ENCODE data around the gene DLG1. TPM values are rescaled to one million over a fixed set of nuclear protein-coding genes. Genes with fewer than 3 reads are reported as not detected.

The DLG1 gene
- total and polyA plus RNA-seq, 2 donors: 37.6 to 40.4 TPM

DNA sequence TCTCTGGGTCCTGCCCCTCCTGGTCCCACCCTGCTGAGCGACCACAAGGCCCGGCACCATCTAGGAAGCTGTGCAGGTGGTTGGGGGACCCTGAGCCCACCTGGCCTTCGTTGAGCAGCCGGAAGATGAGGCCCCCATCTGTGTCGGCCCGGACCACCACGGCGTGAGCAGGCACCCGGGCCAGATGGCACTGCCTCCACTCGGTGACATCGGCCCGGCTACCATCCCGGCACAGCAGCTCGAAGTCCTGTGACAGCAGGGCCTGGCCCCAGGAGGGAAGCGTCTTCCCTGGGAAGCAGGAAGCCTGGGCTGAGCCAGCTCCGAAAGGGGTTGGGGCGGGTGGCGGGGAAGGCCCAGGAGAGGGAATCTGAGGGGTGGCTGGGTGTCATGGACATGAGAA is 281.4 kb downstream of the DLG1 start:
- Histone ChIP-seq H3K4me3 (ENCODE audit: low read length in 2 of 2) (no peak overlapping the region), H3K27ac (ENCODE audit: low read depth in 1 of 2, low read length in 1 of 2) (no peak overlapping the region)
- 97% methylated on average over 18 of the region's 18 CpGs for WGBS

GRCh38 chr3:197015790-197016736 is 282.3 kb downstream of the DLG1 start:
- Histone ChIP-seq H3K4me3 (ENCODE audit: low read length in 2 of 2) (no peak overlapping the region), H3K9me3 (ENCODE audit: control insufficient read depth in 2 of 2, insufficient read depth in 1 of 2, low read length in 1 of 2) (peaks cover 0 to 3% of the 10 kb centered on the region in 2 donors), H3K27ac (ENCODE audit: low read depth in 1 of 2, low read length in 1 of 2) (no peak overlapping the region), H3K4me1 (ENCODE audit: control insufficient read depth in 2 of 2, insufficient read depth in 2 of 2, low read length in 2 of 2) (no peaks in the 10 kb centered on the region), H3K36me3 (ENCODE audit: control insufficient read depth in 2 of 2, insufficient read depth in 2 of 2, low read length in 1 of 2) (no peaks in the 10 kb centered on the region), H3K27me3 (ENCODE audit: control insufficient read depth in 2 of 2, insufficient read depth in 1 of 2, low read length in 1 of 2) (no peaks in the 10 kb centered on the region)
- WGBS: 96% methylated on average over 28 of the region's 28 CpGs
- DNase-seq (ENCODE audit: low read depth in 6 of 9, low spot score in 9 of 9): no peak

More for the DNA sequence above, 281.4 kb downstream of the DLG1 start:
- peaks cover 0 to 3% of the 10 kb centered on the region in 2 donors for H3K4me1 ChIP-seq (ENCODE audit: control insufficient read depth in 2 of 2, insufficient read depth in 2 of 2, low read length in 2 of 2)
- no peaks in the 10 kb centered on the region for H3K36me3 ChIP-seq (ENCODE audit: control insufficient read depth in 2 of 2, insufficient read depth in 2 of 2, low read length in 1 of 2)
- peaks cover 0 to 3% of the 10 kb centered on the region in 2 donors for H3K9me3 ChIP-seq (ENCODE audit: control insufficient read depth in 2 of 2, insufficient read depth in 1 of 2, low read length in 1 of 2)
- H3K27me3 ChIP-seq (ENCODE audit: control insufficient read depth in 2 of 2, insufficient read depth in 1 of 2, low read length in 1 of 2): no peaks in the 10 kb centered on the region
- no peak for DNase-seq (ENCODE audit: low read depth in 6 of 9, low spot score in 9 of 9)

DNA sequence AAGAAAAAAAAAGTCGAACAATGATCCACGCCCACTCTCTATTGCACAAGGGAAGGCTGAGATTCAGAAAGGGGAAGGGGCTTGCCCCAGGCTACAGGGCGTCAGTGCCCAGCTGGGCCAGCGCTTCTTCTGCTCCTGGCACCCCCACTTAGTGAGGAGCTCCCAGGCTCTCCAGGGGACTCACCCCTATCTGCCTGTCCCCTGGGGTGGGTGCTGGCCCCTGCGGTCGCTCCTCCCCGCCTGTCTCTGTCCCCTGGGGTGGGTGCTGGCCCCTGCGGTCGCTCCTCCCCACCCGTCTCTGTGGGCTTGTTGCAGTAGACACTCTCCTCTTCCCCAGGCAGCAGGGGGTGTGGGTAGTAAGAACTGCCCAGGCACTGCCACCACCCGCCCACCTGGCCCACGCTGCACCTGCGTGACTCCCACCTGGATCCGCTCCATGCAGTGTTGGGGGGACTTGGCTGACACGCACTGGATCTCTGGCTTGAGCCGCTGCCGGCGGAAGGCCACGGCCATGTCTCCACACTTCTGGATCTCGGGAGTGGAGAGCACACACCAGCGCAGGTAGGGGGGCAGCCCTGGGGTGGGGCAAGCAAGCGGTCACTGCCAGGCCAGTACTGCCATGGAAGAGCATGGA is 283.4 kb downstream of the DLG1 start:
- Histone ChIP-seq H3K4me3 (ENCODE audit: low read length in 2 of 2) (no peak overlapping the region), H3K27ac (ENCODE audit: low read depth in 1 of 2, low read length in 1 of 2) (no peak overlapping the region), H3K4me1 (ENCODE audit: control insufficient read depth in 2 of 2, insufficient read depth in 2 of 2, low read length in 2 of 2) (no peaks in the 10 kb centered on the region), H3K36me3 (ENCODE audit: control insufficient read depth in 2 of 2, insufficient read depth in 2 of 2, low read length in 1 of 2) (no peaks in the 10 kb centered on the region), H3K27me3 (ENCODE audit: control insufficient read depth in 2 of 2, insufficient read depth in 1 of 2, low read length in 1 of 2) (no peaks in the 10 kb centered on the region), H3K9me3 (ENCODE audit: control insufficient read depth in 2 of 2, insufficient read depth in 1 of 2, low read length in 1 of 2) (peaks cover 0 to 3% of the 10 kb centered on the region in 2 donors)
- 95% methylated on average over 22 of the region's 22 CpGs for WGBS
- no peak for DNase-seq (ENCODE audit: low read depth in 6 of 9, low spot score in 9 of 9)

GRCh38 chr3:197014024-197014423 is 284.4 kb downstream of the DLG1 start:
- no peaks in the 10 kb centered on the region for H3K27me3 ChIP-seq (ENCODE audit: control insufficient read depth in 2 of 2, insufficient read depth in 1 of 2, low read length in 1 of 2)
- H3K9me3 ChIP-seq (ENCODE audit: control insufficient read depth in 2 of 2, insufficient read depth in 1 of 2, low read length in 1 of 2): peaks cover 0 to 3% of the 10 kb centered on the region in 2 donors
- no peak for DNase-seq (ENCODE audit: low read depth in 6 of 9, low spot score in 9 of 9)
- H3K4me3 ChIP-seq (ENCODE audit: low read length in 2 of 2): no peak overlapping the region
- no peaks in the 10 kb centered on the region for H3K36me3 ChIP-seq (ENCODE audit: control insufficient read depth in 2 of 2, insufficient read depth in 2 of 2, low read length in 1 of 2)
- 98% methylated on average over 6 of the region's 6 CpGs for WGBS
- H3K27ac ChIP-seq (ENCODE audit: low read depth in 1 of 2, low read length in 1 of 2): no peak overlapping the region
- H3K4me1 ChIP-seq (ENCODE audit: control insufficient read depth in 2 of 2, insufficient read depth in 2 of 2, low read length in 2 of 2): peaks cover 0 to 5% of the 10 kb centered on the region in 2 donors

GRCh38 chr3:197012540-197012883 is 285.9 kb downstream of the DLG1 start:
- Histone ChIP-seq H3K27me3 (ENCODE audit: control insufficient read depth in 2 of 2, insufficient read depth in 1 of 2, low read length in 1 of 2) (no peaks in the 10 kb centered on the region), H3K27ac (ENCODE audit: low read depth in 1 of 2, low read length in 1 of 2) (no peak overlapping the region), H3K4me3 (ENCODE audit: low read length in 2 of 2) (no peak overlapping the region), H3K36me3 (ENCODE audit: control insufficient read depth in 2 of 2, insufficient read depth in 2 of 2, low read length in 1 of 2) (no peaks in the 10 kb centered on the region), H3K9me3 (ENCODE audit: control insufficient read depth in 2 of 2, insufficient read depth in 1 of 2, low read length in 1 of 2) (peaks cover 0 to 3% of the 10 kb centered on the region in 2 donors), H3K4me1 (ENCODE audit: control insufficient read depth in 2 of 2, insufficient read depth in 2 of 2, low read length in 2 of 2) (peaks cover 0 to 5% of the 10 kb centered on the region in 2 donors)
- no peak for DNase-seq (ENCODE audit: low read depth in 6 of 9, low spot score in 9 of 9)
- 97% methylated on average over 7 of the region's 7 CpGs for WGBS

DNA sequence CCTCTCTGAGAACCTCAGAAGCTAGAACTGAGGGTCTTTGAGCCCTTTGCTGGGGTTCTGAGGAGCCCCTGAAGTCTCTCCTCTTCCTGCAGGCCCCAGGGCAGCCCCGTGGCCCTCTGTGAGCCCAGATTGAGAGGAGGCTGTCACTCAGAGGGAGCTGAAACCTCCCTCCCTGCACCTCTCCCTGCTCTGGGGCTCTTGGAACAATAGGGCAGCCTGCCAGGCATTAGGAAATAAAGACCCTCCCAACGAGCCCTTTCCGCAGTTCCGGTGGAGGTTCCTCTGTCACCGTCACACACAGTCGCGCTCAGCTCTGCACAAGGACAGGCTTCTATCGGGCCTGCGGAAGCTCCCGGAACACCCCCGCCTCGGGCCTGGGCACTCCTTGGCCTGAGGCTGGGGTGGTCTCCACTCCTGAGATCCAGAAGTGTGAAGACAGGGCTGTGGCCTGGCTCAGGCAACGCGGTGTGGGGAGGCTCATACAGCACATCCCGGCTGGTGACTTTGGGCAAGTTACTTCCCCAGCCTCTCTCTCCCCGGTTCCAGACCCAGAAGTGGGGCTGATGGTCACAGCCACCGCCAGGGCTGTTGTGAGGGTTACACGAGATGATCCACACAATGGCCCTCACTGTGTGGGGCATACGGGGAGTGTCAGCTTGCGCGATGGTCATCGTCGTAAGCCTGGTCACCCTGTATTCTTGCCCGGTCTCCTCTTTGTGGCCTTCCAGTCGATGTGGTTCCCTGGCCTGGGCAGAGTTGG is 286.5 kb downstream of the DLG1 start:
- Histone ChIP-seq H3K36me3 (ENCODE audit: control insufficient read depth in 2 of 2, insufficient read depth in 2 of 2, low read length in 1 of 2) (no peaks in the 10 kb centered on the region), H3K27me3 (ENCODE audit: control insufficient read depth in 2 of 2, insufficient read depth in 1 of 2, low read length in 1 of 2) (no peaks in the 10 kb centered on the region), H3K9me3 (ENCODE audit: control insufficient read depth in 2 of 2, insufficient read depth in 1 of 2, low read length in 1 of 2) (peaks cover 0 to 3% of the 10 kb centered on the region in 2 donors), H3K4me1 (ENCODE audit: control insufficient read depth in 2 of 2, insufficient read depth in 2 of 2, low read length in 2 of 2) (peaks cover 0 to 5% of the 10 kb centered on the region in 2 donors), H3K27ac (ENCODE audit: low read depth in 1 of 2, low read length in 1 of 2) (no peak overlapping the region), H3K4me3 (ENCODE audit: low read length in 2 of 2) (no peak overlapping the region)
- DNase-seq (ENCODE audit: low read depth in 6 of 9, low spot score in 9 of 9): no peak
- 97% methylated on average over 25 of the region's 25 CpGs for WGBS

DNA sequence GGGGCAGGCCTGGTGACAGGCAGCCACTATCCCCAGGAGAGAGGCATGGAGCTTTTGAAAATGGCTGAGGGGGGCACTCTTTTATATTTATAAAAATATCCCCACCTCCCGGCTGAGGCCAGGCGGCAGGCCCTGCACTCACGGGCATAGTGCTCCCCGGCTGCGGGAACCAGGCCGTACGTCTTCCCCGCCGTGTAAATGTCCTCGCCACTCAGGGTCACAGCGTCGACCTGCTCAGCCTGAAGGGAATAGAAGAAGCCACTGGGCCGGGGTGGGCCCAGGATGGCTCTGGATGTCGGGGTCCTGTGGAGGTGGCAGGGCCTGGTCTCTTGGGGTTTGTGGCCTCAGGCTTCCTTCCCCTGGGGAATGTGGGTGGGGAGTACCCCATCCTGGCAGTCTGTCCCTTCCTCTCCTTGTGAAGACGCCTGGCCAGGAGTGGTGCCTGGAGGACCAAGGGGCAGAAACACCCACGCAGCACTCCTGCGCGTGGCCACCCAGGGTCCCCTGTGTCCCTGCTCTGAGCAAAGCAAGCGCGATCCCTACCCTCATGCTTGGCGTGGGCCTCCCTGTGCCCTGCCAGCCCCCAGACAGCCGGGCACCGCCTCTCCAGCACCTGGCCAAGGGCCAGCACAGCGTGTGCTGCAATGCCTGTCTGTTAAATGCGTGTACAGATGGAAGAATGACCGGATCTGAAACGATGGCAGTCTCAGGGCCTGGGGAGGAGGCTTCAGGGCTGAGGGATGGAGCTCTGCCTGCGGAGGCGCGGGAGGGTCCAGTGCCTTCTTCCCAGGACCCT is 287.7 kb downstream of the DLG1 start:
- Histone ChIP-seq H3K9me3 (ENCODE audit: control insufficient read depth in 2 of 2, insufficient read depth in 1 of 2, low read length in 1 of 2) (no peaks in the 10 kb centered on the region), H3K4me3 (ENCODE audit: low read length in 2 of 2) (no peak overlapping the region), H3K27me3 (ENCODE audit: control insufficient read depth in 2 of 2, insufficient read depth in 1 of 2, low read length in 1 of 2) (no peaks in the 10 kb centered on the region), H3K27ac (ENCODE audit: low read depth in 1 of 2, low read length in 1 of 2) (no peak overlapping the region), H3K4me1 (ENCODE audit: control insufficient read depth in 2 of 2, insufficient read depth in 2 of 2, low read length in 2 of 2) (peaks cover 0 to 5% of the 10 kb centered on the region in 2 donors), H3K36me3 (ENCODE audit: control insufficient read depth in 2 of 2, insufficient read depth in 2 of 2, low read length in 1 of 2) (no peaks in the 10 kb centered on the region)
- 96% methylated on average over 30 of the region's 30 CpGs for WGBS
- no peak for DNase-seq (ENCODE audit: low read depth in 6 of 9, low spot score in 9 of 9)

DNA sequence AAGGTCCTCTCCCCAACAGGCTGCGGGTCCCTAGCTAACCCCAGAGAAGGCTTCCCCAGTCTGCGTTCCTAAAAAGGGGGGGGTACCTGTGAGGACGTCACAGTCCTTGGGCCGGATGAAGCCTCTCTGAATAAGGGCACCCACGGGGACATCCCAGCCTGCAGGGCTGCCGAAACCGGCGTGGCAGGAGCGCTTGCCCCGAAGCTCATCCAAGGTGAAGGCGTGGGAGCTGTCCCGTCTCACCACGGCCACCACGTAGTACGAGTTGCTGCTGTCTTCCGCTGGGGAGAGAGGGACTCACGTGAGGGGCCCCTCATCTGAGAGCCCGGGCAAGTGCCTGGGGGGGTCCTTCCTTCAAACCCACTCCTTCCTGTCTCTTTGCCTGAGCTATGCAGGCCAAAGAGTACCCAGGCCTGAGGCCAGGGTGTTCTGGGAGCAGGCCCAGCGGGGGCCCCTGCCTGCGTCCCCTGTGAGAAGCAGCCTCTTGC is 288.8 kb downstream of the DLG1 start:
- no peak overlapping the region for H3K27ac ChIP-seq (ENCODE audit: low read depth in 1 of 2, low read length in 1 of 2)
- H3K4me3 ChIP-seq (ENCODE audit: low read length in 2 of 2): no peak overlapping the region
- WGBS: 96% methylated on average over 20 of the region's 20 CpGs
- H3K36me3 ChIP-seq (ENCODE audit: control insufficient read depth in 2 of 2, insufficient read depth in 2 of 2, low read length in 1 of 2): no peaks in the 10 kb centered on the region
- H3K9me3 ChIP-seq (ENCODE audit: control insufficient read depth in 2 of 2, insufficient read depth in 1 of 2, low read length in 1 of 2): no peaks in the 10 kb centered on the region
- no peaks in the 10 kb centered on the region for H3K27me3 ChIP-seq (ENCODE audit: control insufficient read depth in 2 of 2, insufficient read depth in 1 of 2, low read length in 1 of 2)
- peaks cover 7 to 11% of the 10 kb centered on the region in 2 donors for H3K4me1 ChIP-seq (ENCODE audit: control insufficient read depth in 2 of 2, insufficient read depth in 2 of 2, low read length in 2 of 2)
- no peak for DNase-seq (ENCODE audit: low read depth in 6 of 9, low spot score in 9 of 9)

Data from thymus (tissue), 11 donors.